Suprapubic skin (tissue), 4 donors: ENCODE results near the gene PNPLA1. TPM values are rescaled to one million over a fixed set of nuclear protein-coding genes. Genes with fewer than 3 reads are reported as not detected.

Source experiments
- DNase-seq, 2 donors: peaks; one replicate each; pipeline ENCODE4 v3.0.0-alpha.2; 2019; ENCODE audit warnings: low spot score in 2 of 2
- H3K27ac ChIP-seq: fragments of 200-600 bp; sonication (generic); one replicate; pipeline ENCODE4 v1.5.1; 2019
- H3K27me3 ChIP-seq: fragments of 200-600 bp; sonication (generic); one replicate; pipeline ENCODE4 v1.5.1; 2019
- H3K36me3 ChIP-seq: fragments of 200-600 bp; sonication (generic); one replicate; pipeline ENCODE4 v1.5.1; 2019
- H3K4me1 ChIP-seq: fragments of 200-600 bp; sonication (generic); one replicate; pipeline ENCODE4 v1.5.1; 2019
- H3K4me3 ChIP-seq: fragments of 200-600 bp; sonication (generic); one replicate; pipeline ENCODE4 v1.5.1; 2019; ENCODE audit warnings: mild to moderate bottlenecking
- H3K9me3 ChIP-seq: fragments of 200-600 bp; sonication (generic); one replicate; pipeline ENCODE4 v1.5.1; 2019
- EP300 ChIP-seq: sonication (generic); formaldehyde crosslinking; IDR thresholded peaks from one replicate; pipeline ENCODE4 v1.6.1; 2017; ENCODE audit warnings: antibody characterized with exemption
- POLR2A ChIP-seq, 2 donors: fragments of 450-650 bp; IDR thresholded peaks; one replicate each; pipeline ENCODE4 v1.6.1; 2017; ENCODE audit warnings: antibody characterized with exemption in 2 of 2, mild to moderate bottlenecking in 2 of 2, moderate library complexity in 2 of 2
- POLR2AphosphoS5 ChIP-seq, 3 donors: sonication (generic); formaldehyde crosslinking; IDR thresholded peaks; one replicate each; pipeline ENCODE4 v1.6.1; 2017; ENCODE audit warnings: antibody characterized with exemption in 3 of 3
- WGBS: methylation state at CpG from one replicate; pipeline ENCODE4 v1.1.5; 2018; 5-methylcytosine and 5-hydroxymethylcytosine counted together
- total RNA-seq, 4 donors: library from RNA; depleted of rRNA; stranded (reverse); fragments of >200 nt; gene quantifications; one replicate each; pipeline ENCODE4 v1.1.0, GENCODE V29; 2016
- TF ChIP-seq, protein P1 (sequence below), 2 donors: fragments of 200-600 bp in 1 of 2; fragments of 450-650 bp in 1 of 2; sonication (generic) in 1 of 2; IDR thresholded peaks; one replicate each; pipeline ENCODE4 v1.5.1; 2016 to 2019; ENCODE audit warnings: antibody characterized with exemption in 2 of 2, mild to moderate bottlenecking in 1 of 2, moderate library complexity in 1 of 2

The PNPLA1 gene
- total RNA-seq, 4 donors from 2014 or later: 15.7 to 40.3 (median 32.9) TPM

- Histone ChIP-seq H3K27ac (no peak overlapping the region), H3K36me3 (no peaks in the 10 kb centered on the region), H3K4me3 (no peak overlapping the region), H3K9me3 (no peaks in the 10 kb centered on the region), H3K4me1 (peaks cover 13% of the 10 kb centered on the region), H3K27me3 (peaks cover 11% of the 10 kb centered on the region)
- WGBS: 71% methylated on average over 21 of the region's 23 CpGs
- DNase-seq: no peak
- TF ChIP-seq, protein P1, sequence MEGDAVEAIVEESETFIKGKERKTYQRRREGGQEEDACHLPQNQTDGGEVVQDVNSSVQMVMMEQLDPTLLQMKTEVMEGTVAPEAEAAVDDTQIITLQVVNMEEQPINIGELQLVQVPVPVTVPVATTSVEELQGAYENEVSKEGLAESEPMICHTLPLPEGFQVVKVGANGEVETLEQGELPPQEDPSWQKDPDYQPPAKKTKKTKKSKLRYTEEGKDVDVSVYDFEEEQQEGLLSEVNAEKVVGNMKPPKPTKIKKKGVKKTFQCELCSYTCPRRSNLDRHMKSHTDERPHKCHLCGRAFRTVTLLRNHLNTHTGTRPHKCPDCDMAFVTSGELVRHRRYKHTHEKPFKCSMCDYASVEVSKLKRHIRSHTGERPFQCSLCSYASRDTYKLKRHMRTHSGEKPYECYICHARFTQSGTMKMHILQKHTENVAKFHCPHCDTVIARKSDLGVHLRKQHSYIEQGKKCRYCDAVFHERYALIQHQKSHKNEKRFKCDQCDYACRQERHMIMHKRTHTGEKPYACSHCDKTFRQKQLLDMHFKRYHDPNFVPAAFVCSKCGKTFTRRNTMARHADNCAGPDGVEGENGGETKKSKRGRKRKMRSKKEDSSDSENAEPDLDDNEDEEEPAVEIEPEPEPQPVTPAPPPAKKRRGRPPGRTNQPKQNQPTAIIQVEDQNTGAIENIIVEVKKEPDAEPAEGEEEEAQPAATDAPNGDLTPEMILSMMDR (IDR thresholded peaks at IDR 0.05): no peak
- TF ChIP-seq POLR2AphosphoS5 (IDR thresholded peaks at IDR 0.05) (no peak), EP300 (no peak), POLR2A (IDR thresholded peaks at IDR 0.05) (no peak)
Measured at GRCh38 chr6:36290668-36291620, 21.1 kb downstream of the PNPLA1 start.

GRCh38 chr6:36292170-36292569, 22.3 kb downstream of the PNPLA1 start:
- Histone ChIP-seq H3K9me3 (no peaks in the 10 kb centered on the region), H3K36me3 (no peaks in the 10 kb centered on the region), H3K27me3 (peaks cover 3% of the 10 kb centered on the region), H3K4me3 (no peak overlapping the region), H3K27ac (no peak overlapping the region), H3K4me1 (peaks cover 13% of the 10 kb centered on the region)
- DNase-seq: no peak
- WGBS: 97% methylated on average over 6 of the region's 6 CpGs
- TF ChIP-seq EP300 (no peak), POLR2AphosphoS5 (IDR thresholded peaks at IDR 0.05) (no peak), POLR2A (IDR thresholded peaks at IDR 0.05) (no peak)
- TF ChIP-seq, protein P1 (IDR thresholded peaks at IDR 0.05): no peak

DNA sequence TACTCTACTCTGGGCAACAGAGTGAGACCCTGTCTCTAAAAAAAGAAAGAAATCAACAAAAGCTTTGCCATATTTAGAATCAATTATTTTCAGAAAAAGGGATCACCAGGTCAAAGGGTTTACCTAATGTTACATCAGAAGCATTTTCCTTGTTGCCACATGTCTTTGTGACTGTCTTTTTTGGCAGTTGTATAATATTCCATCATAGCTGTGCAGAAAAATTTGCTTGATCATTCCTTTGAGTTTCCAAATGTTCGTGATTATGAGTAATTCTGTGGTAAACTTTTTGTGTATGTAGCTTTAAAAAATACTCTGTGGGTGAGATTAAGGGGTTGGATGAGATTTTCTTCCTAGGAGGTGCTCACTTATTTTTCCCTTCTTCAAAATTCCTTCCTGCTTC, 26.4 kb downstream of the PNPLA1 start:
- no peak overlapping the region for H3K27ac ChIP-seq
- 37% methylated on average over 1 of the region's 1 CpG for WGBS
- peaks cover 2% of the 10 kb centered on the region for H3K4me1 ChIP-seq
- no peak overlapping the region for H3K4me3 ChIP-seq
- no peak for TF ChIP-seq POLR2AphosphoS5 (IDR thresholded peaks at IDR 0.05)
- no peak for TF ChIP-seq POLR2A (IDR thresholded peaks at IDR 0.05)
- TF ChIP-seq EP300: no peak
- TF ChIP-seq, protein P1 (IDR thresholded peaks at IDR 0.05): no peak
- H3K27me3 ChIP-seq: no peaks in the 10 kb centered on the region
- no peaks in the 10 kb centered on the region for H3K36me3 ChIP-seq
- H3K9me3 ChIP-seq: no peaks in the 10 kb centered on the region
- no peak for DNase-seq

DNA sequence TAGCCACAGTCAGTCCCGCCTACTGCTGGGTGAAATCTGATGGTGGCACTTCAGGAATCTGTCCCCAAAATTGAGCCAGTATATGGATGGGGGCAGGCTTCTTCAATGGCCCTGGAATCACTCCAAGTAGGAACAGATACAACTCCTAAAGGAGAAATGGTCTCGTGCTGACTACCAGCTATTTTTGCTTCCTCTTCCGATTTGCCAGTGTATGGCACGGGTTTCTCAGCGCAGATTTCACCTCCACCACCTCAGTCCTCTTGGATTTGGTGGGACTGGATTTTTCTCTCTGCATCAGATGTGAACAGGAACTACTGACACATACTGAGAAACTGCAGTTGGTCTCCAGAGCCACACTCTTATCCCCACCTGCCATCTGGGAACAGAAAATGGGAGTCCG, 27.2 kb downstream of the PNPLA1 start:
- Histone ChIP-seq H3K9me3 (no peaks in the 10 kb centered on the region), H3K27me3 (no peaks in the 10 kb centered on the region), H3K27ac (no peak overlapping the region), H3K36me3 (no peaks in the 10 kb centered on the region), H3K4me1 (peaks cover 7% of the 10 kb centered on the region), H3K4me3 (no peak overlapping the region)
- DNase-seq: no peak
- WGBS: 78% methylated on average over 6 of the region's 6 CpGs
- TF ChIP-seq, protein P1 (IDR thresholded peaks at IDR 0.05): no peak
- TF ChIP-seq EP300 (no peak), POLR2AphosphoS5 (IDR thresholded peaks at IDR 0.05) (no peak), POLR2A (IDR thresholded peaks at IDR 0.05) (no peak)

GRCh38 chr6:36297511-36297910, 27.7 kb downstream of the PNPLA1 start:
- Histone ChIP-seq H3K4me3 (no peak overlapping the region), H3K36me3 (no peaks in the 10 kb centered on the region), H3K27ac (no peak overlapping the region), H3K27me3 (no peaks in the 10 kb centered on the region), H3K4me1 (peaks cover 12% of the 10 kb centered on the region), H3K9me3 (no peaks in the 10 kb centered on the region)
- TF ChIP-seq EP300 (no peak), POLR2AphosphoS5 (IDR thresholded peaks at IDR 0.05) (no peak), POLR2A (IDR thresholded peaks at IDR 0.05) (no peak)
- TF ChIP-seq, protein P1 (IDR thresholded peaks at IDR 0.05): no peak
- no peak for DNase-seq
- WGBS: 49% methylated on average over 7 of the region's 7 CpGs
